ENCODE results near the gene C20orf204. TPM values are rescaled to one million over a fixed set of nuclear protein-coding genes. Genes with fewer than 3 reads are reported as not detected.
A peak's percentile ranks its signal among the peaks of the same experiment; 100 is the strongest.

Gene C20orf204
- total RNA-seq, 3 donors from 2014 or later (not counting 1 experiment from before 2014, with no cell fraction given): 4.3 to 5.5 (median 5.3) TPM

- intact Hi-C loops (cut with micrococcal nuclease): loop anchor here (1.0 to 5.0 kb wide), 3 partner anchors 19 to 126 kb away; no protein-coding TSS in a partner anchor
- peak; percentile 81 to 89 (median 84) for ATAC-seq
- H3K4me3 Mint-ChIP-seq: peak overlapping the region; percentile 79
- peaks cover 7 to 17% of the 10 kb centered on the region in 2 donors for H3K27me3 Mint-ChIP-seq (ENCODE audit: low read depth in 2 of 2)
- peak; percentile 71 for TF ChIP-seq CTCF (IDR thresholded peaks at IDR 0.05)
- no peaks in the 10 kb centered on the region for H3K9me3 ChIP-seq (ENCODE audit: control insufficient read depth, insufficient read depth, low read length)
- H3K4me3 ChIP-seq (ENCODE audit: low read length): peak overlapping the region; percentile 48
- H3K4me1 ChIP-seq (ENCODE audit: control insufficient read depth, insufficient read depth, low read length): peaks cover 73% of the 10 kb centered on the region
- peak; percentile 66 to 86 for DNase-seq
- peaks cover 3% of the 10 kb centered on the region for H3K36me3 ChIP-seq (ENCODE audit: control insufficient read depth, insufficient read depth, low read length)
- under 1% methylated on average over 91 of the region's 91 CpGs for WGBS (ENCODE audit: insufficient coverage)
- H3K27me3 ChIP-seq (ENCODE audit: control insufficient read depth, insufficient read depth, low read length): peaks cover 36% of the 10 kb centered on the region
- no peaks in the 10 kb centered on the region for H3K36me3 Mint-ChIP-seq
- no peak overlapping the region for H3K27ac Mint-ChIP-seq
- H3K4me1 Mint-ChIP-seq: peaks cover 5 to 15% of the 10 kb centered on the region in 2 donors
- no peak overlapping the region for H3K27ac ChIP-seq (ENCODE audit: low read length)
- H3K9me3 Mint-ChIP-seq: no peaks in the 10 kb centered on the region
These were observed 2.7 kb downstream of the C20orf204 start for GRCh38 chr20:64038565-64039292.

GRCh38 chr20:64039293-64040160, 3.5 kb downstream of the C20orf204 start:
- Mint-ChIP-seq H3K4me1 (peaks cover 5 to 15% of the 10 kb centered on the region in 2 donors), H3K9me3 (no peaks in the 10 kb centered on the region), H3K36me3 (no peaks in the 10 kb centered on the region), H3K27ac (no peak overlapping the region), H3K4me3 (peak overlapping the region; percentile 57), H3K27me3 (ENCODE audit: low read depth in 2 of 2) (peaks cover 7 to 17% of the 10 kb centered on the region in 2 donors)
- intact Hi-C loops (cut with micrococcal nuclease): loop anchor here (1.0 to 5.0 kb wide), 3 partner anchors 18 to 127 kb away; no protein-coding TSS in a partner anchor
- H3K4me1 ChIP-seq (ENCODE audit: control insufficient read depth, insufficient read depth, low read length): peaks cover 66% of the 10 kb centered on the region
- no peak for ATAC-seq
- H3K36me3 ChIP-seq (ENCODE audit: control insufficient read depth, insufficient read depth, low read length): no peaks in the 10 kb centered on the region
- H3K9me3 ChIP-seq (ENCODE audit: control insufficient read depth, insufficient read depth, low read length): no peaks in the 10 kb centered on the region
- TF ChIP-seq CTCF (IDR thresholded peaks at IDR 0.05): no peak
- 29% methylated on average over 17 of the region's 17 CpGs for WGBS (ENCODE audit: insufficient coverage)
- H3K27me3 ChIP-seq (ENCODE audit: control insufficient read depth, insufficient read depth, low read length): peaks cover 36% of the 10 kb centered on the region
- no peak overlapping the region for H3K27ac ChIP-seq (ENCODE audit: low read length)
- no peak for DNase-seq
- H3K4me3 ChIP-seq (ENCODE audit: low read length): peak overlapping the region; percentile 19

GRCh38 chr20:64040231-64041039, 4.5 kb downstream of the C20orf204 start:
- H3K4me1 Mint-ChIP-seq: peaks cover 5 to 15% of the 10 kb centered on the region in 2 donors
- H3K27ac Mint-ChIP-seq: no peak overlapping the region
- no peaks in the 10 kb centered on the region for H3K36me3 Mint-ChIP-seq
- intact Hi-C loops (cut with micrococcal nuclease): no loop called here
- Histone ChIP-seq H3K9me3 (ENCODE audit: control insufficient read depth, insufficient read depth, low read length) (no peaks in the 10 kb centered on the region), H3K4me3 (ENCODE audit: low read length) (no peak overlapping the region), H3K27ac (ENCODE audit: low read length) (no peak overlapping the region), H3K27me3 (ENCODE audit: control insufficient read depth, insufficient read depth, low read length) (peaks cover 36% of the 10 kb centered on the region), H3K36me3 (ENCODE audit: control insufficient read depth, insufficient read depth, low read length) (no peaks in the 10 kb centered on the region), H3K4me1 (ENCODE audit: control insufficient read depth, insufficient read depth, low read length) (peaks cover 62% of the 10 kb centered on the region)
- 70% methylated on average over 12 of the region's 12 CpGs for WGBS (ENCODE audit: insufficient coverage)
- ATAC-seq (no peak), DNase-seq (no peak)
- H3K4me3 Mint-ChIP-seq: no peak overlapping the region
- peaks cover 7 to 17% of the 10 kb centered on the region in 2 donors for H3K27me3 Mint-ChIP-seq (ENCODE audit: low read depth in 2 of 2)
- H3K9me3 Mint-ChIP-seq: no peaks in the 10 kb centered on the region
- no peak for TF ChIP-seq CTCF (IDR thresholded peaks at IDR 0.05)
